ENCODE measurements around the gene DMRTB1.

GRCh38 chr1:53462769-53463501, 3.7 kb downstream of the DMRTB1 start:
- no peak for TF ChIP-seq POLR2AphosphoS5 (IDR thresholded peaks at IDR 0.05)
- no peak for TF ChIP-seq CTCF (IDR thresholded peaks at IDR 0.05; ENCODE audit: poor library complexity, severe bottlenecking)
- no peak for TF ChIP-seq RAD21 (conservative IDR thresholded peaks at IDR 0.05)
- no peak for TF ChIP-seq EP300 (conservative IDR thresholded peaks at IDR 0.05; ENCODE audit: poor library complexity, severe bottlenecking)
- TF ChIP-seq MXI1 (conservative IDR thresholded peaks at IDR 0.05; ENCODE audit: poor library complexity, severe bottlenecking), result no peak
